GM10248 (cell line): ENCODE results near the gene TM2D3.

Source experiments
- CTCF ChIA-PET: fragments of 300-600 bp; sonication (Branson Sonifier 250); formaldehyde crosslinking; extraction: SDS; loops from one replicate; lab custom pipeline; 2021; ENCODE audit warnings: antibody characterized with exemption; lab: Yijun Ruan, JAX
- POLR2A ChIA-PET: fragments of 350-650 bp; sonication (Branson Sonifier 250); formaldehyde crosslinking; extraction: SDS; loops from one replicate; lab custom pipeline; 2020; ENCODE audit warnings: antibody characterized with exemption; lab: Yijun Ruan, JAX
- DNase-seq: peaks from one replicate; pipeline ENCODE4 v3.0.0; 2012; ENCODE audit errors: extremely low spot score
- TF ChIP-seq, protein P1 (sequence below): IDR thresholded peaks from 2 replicates; pipeline ENCODE4 v1.5.1; 2012; ENCODE audit warnings: mild to moderate bottlenecking, low read depth; ENCODE audit errors: extremely low read depth, missing control alignments, control extremely low read depth

Gene TM2D3

DNA sequence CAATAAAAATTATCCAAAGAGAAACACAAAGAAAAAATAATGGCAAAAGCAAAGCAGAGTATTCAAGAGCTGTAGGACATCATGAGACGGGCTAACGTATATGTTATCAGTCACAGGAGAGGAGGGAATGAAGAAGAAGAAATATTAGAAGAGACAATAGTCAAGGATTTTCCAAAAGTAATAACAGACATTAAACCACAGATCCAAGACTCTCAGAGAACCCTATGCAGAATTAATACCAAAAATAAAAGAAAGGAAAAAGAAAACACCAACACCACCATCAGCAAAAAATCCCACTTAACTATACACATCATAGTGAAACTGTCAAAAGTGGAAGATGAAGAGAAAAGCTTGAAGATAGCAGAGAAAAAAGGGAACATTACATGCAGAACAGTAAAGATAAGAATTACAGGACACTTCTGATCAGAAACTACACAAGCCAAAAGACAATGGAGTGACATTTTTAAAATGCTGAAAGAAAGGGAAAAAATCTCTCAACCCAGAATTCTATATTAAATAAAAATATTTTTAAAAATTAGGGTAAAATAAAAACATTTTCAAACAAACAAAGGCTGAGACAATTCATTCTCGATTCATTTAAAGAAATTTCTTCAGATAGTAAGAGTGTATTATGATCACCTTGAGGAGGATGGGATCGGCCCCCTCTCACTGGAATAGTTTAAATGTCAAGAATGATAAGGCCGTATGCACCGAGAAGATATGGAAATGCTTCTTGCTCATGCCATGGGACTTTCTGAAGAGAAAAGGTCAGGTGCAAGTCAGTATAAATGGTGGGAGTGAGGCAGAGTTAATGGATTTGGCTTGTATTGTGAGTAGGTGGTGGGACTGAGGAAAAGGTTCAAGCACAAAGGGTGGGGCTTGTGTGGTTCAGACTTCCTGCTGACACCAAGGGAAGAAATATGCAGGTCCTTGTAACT lies 28.5 kb downstream of the TM2D3 start:
- no peak for DNase-seq
- POLR2A ChIA-PET: no interaction called here
- CTCF ChIA-PET: no interaction called here
- TF ChIP-seq, protein P1, sequence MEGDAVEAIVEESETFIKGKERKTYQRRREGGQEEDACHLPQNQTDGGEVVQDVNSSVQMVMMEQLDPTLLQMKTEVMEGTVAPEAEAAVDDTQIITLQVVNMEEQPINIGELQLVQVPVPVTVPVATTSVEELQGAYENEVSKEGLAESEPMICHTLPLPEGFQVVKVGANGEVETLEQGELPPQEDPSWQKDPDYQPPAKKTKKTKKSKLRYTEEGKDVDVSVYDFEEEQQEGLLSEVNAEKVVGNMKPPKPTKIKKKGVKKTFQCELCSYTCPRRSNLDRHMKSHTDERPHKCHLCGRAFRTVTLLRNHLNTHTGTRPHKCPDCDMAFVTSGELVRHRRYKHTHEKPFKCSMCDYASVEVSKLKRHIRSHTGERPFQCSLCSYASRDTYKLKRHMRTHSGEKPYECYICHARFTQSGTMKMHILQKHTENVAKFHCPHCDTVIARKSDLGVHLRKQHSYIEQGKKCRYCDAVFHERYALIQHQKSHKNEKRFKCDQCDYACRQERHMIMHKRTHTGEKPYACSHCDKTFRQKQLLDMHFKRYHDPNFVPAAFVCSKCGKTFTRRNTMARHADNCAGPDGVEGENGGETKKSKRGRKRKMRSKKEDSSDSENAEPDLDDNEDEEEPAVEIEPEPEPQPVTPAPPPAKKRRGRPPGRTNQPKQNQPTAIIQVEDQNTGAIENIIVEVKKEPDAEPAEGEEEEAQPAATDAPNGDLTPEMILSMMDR: no peak

DNA sequence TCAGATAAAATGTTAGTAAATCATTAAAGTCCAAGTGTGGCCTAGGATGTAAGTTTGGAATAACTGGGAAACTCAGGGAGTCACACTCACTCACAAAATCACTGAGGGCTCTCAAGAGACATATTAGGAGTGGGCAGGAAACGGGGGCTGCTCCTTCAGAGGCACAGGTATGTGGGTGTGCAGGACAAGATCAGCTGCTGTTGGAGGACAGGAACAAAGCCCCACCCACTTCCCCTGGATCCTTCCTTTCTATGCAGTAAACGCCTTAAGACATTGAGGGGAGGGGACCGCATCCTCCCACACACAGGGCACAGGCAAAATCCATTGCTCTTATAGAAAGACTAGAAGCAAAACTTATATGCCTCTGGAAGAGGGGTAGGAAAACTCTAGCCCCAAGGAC lies 30.2 kb downstream of the TM2D3 start:
- DNase-seq: no peak
- ChIA-PET CTCF (no interaction called here), POLR2A (no interaction called here)
- TF ChIP-seq, protein P1: no peak

DNA sequence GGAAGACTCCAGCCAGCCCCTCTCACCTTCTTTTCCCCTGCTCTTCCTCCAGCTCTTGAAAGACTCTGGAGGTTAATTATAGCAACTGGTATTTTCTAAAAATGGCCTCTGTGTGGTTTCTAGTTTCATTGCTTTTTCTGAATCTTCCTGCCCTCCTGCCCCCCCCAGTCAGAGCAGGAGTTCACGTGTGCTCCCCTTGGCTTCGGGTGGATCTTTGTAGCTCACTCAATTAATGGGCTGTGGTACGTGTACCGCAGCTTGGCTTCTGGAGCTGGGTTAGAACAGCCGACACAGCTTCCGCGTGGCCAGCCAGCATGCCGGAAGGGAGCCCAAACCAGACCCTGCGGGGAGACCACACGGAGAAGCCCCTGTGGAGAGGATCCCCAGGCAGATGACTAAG lies 31.5 kb downstream of the TM2D3 start:
- DNase-seq: no peak
- ChIA-PET POLR2A (no interaction called here), CTCF (interaction anchor here (0.8 kb wide), 1 partner anchor 93 kb away, joined by 3 read pairs; no protein-coding TSS in a partner anchor)
- TF ChIP-seq, protein P1: no peak

DNA sequence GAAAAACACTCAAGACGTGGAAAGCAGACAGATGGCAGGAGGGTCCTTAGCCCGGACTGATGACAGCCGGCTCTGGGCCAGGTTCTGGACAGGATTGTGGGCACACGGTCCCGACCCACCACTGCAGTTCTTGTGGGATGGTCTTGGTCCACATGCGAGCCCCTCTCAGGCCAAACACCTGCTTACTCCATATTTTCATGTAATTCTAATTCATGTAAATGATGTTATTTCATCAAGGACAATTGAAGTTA lies 32.6 kb downstream of the TM2D3 start:
- POLR2A ChIA-PET: no interaction called here
- TF ChIP-seq, protein P1: no peak
- DNase-seq: no peak
- CTCF ChIA-PET: no interaction called here

DNA sequence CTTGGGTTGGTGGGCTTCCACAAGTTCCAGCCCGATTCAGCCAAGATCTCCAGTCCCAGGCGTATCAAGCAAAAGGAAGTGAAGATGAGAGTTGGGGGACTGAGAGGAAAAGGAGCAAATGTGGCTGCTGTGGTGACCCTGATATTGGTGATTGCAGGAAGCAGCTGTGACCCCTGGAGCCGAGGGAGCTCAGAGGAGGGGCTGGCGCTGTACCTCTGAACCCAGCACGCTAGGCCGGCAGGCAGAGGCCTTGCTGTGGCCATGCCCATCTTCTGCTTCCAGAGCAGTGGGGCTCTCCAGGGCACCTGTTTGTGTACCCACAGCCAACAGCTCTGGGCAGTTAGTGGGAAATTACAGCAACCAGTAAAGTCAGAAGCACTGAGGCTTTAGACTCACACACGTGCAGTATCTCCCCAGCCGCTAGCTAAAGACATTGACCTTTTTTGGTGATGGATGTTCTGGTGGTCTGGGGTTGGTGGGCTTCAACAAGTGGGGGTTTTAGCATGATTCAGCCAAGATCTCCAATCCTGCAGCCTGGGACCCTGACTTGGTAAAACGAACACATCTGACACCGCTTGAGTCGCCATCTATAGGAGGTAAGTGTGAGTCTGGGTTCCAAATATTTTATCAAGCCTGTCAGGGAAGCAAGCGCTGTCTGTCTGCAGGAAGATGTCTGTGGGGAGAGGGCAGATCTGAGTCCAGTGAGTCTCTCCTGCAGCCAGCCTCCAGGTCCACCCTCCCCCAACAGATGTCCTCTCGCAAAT lies 33.1 kb downstream of the TM2D3 start:
- DNase-seq: no peak
- CTCF ChIA-PET: interaction anchor here (1.4 kb wide), 1 partner anchor 23 kb away, joined by 6 read pairs; no protein-coding TSS in a partner anchor

DNA sequence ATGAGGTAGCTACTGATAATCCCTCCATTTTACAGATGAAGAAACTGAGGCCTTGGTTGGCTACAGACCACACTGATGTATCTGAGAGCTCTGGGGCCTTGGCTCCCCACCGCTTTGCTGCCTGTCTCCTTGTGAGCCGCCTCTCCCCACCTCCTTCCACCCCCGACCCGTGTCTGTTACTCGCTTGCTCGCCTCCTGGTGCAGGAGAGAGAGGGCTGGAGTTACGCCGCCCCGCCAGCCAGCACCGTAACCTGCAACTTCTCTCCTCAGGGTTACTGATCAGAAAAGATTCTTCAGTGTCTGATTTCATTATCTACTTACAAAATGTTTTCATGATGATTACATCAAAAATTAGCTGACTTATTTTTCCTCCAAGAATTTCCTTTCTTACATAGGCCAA lies 34.1 kb downstream of the TM2D3 start:
- TF ChIP-seq, protein P1: no peak
- POLR2A ChIA-PET: no interaction called here
- DNase-seq: no peak
- CTCF ChIA-PET: interaction anchor here (1.1 to 1.4 kb wide), 3 partner anchors 9 to 24 kb away, joined by 3 to 6 read pairs (median 4); no protein-coding TSS in a partner anchor

More for the DNA sequence above, 33.1 kb downstream of the TM2D3 start:
- TF ChIP-seq, protein P1: no peak
- POLR2A ChIA-PET: no interaction called here
